GM08714 (cell line): ENCODE measurements around the gene NOD2.
A peak's percentile ranks its signal among the peaks of the same experiment; 100 is the strongest.

Source experiments
- H3K4me3 ChIP-seq: fragments of 200-500 bp; sonication (Bioruptor generic); 2 replicates; pipeline ENCODE4 v1.5.1; 2014; ENCODE audit warnings: mild to moderate bottlenecking, low read length, inconsistent platforms
- ZNF274 ChIP-seq: IDR thresholded peaks from 2 replicates; pipeline ENCODE4 v1.6.1; 2012; ENCODE audit warnings: mild to moderate bottlenecking, low read depth, low read length

The NOD2 gene

GRCh38 chr16:50724306-50724705 lies 30.9 kb downstream of the NOD2 start:
- no peak overlapping the region for H3K4me3 ChIP-seq
- no peak for TF ChIP-seq ZNF274

DNA sequence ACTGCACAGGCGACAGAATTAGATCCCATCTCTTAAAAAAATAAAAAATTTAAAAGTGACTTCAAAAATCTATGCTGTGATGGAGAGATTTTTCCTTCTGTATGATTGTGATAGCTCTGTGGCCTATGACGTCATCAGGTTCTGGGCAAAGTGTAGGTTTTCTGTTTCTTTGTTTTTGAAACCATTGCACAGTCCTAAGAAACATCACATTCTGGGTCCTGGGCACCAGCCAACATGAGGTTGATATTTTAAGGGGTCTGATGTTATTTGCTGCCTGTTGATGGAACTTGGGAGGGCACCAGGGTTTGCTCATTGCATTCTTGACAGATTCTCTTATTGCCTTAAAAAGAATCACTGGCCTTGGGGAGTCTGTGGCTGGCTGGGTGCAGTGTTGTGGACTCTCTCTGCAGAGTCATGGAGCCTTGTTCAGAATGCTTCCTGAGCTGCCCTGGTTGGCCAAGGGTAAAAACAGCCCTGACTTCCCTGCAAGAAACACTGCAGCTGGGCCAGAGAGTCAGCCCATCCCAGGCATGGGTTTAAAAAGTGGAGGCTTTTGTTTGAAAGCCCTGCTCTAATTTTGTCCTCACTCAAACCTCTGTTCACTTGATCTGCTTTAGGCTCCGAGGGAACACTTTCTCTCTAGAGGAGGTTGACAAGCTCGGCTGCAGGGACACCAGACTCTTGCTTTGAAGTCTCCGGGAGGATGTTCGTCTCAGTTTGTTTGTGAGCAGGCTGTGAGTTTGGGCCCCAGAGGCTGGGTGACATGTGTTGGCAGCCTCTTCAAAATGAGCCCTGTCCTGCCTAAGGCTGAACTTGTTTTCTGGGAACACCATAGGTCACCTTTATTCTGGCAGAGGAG lies 38.0 kb downstream of the NOD2 start:
- TF ChIP-seq ZNF274 = no peak
- no peak overlapping the region for H3K4me3 ChIP-seq

DNA sequence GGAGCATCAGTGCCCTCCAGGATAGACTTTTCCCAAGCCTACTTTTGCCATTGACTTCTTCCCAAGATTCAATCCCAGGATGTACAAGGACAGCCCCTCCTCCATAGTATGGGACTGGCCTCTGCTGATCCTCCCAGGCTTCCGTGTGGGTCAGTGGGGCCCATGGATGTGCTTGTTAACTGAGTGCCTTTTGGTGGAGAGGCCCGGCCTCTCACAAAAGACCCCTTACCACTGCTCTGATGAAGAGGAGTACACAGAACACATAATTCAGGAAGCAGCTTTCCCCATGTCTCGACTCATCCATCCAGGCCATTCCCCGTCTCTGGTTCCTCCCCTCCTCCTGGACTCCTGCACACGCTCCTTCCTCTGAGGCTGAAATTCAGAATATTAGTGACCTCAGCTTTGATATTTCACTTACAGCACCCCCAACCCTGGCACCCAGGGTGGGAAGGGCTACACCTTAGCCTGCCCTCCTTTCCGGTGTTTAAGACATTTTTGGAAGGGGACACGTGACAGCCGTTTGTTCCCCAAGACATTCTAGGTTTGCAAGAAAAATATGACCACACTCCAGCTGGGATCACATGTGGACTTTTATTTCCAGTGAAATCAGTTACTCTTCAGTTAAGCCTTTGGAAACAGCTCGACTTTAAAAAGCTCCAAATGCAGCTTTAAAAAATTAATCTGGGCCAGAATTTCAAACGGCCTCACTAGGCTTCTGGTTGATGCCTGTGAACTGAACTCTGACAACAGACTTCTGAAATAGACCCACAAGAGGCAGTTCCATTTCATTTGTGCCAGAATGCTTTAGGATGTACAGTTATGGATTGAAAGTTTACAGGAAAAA lies 38.8 kb downstream of the NOD2 start:
- TF ChIP-seq ZNF274 = no peak
- no peak overlapping the region for H3K4me3 ChIP-seq

DNA sequence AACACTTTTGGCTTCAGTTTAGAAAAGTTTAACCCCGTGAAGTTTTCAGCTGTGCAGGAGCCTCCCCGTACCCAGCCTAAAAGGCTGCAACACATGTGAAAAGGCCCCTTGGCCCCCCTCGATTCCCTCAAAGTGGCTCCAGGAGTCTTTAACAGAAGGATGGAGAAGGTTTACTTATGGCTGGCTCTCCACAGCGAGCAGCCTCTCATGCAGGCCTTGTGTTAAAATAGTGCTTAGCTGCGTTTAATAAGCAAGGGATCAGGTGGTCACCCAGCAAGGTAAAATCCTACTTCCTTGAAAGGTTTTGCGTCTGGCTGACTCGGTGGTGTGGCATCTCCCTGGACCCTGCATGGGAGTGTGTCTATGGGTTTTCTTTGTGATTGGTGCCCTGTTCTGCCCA lies 40.1 kb downstream of the NOD2 start:
- no peak for TF ChIP-seq ZNF274
- no peak overlapping the region for H3K4me3 ChIP-seq

DNA sequence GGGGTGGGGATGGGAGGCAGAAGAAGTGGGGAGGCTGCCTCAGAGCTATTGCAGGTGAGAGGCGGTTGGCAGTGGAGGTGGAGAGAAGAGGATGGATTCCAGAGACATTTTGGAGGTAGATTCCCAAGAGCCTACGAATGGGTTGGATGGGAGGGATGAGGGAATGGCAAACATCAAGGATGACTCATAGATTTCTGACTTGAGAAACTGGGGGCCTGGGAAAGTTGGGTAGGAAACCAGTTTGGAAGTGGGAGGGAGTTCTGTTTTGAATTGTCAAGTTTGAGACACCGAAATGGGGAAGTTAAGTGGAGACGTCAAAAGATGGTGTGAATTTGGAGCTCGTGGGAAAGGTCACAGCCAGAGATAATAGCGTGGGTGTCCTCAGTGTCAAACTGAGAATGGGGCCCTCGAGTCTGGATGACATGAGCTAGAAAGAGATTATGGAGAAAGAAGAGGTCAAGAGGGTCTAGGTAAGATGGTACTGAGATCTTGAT lies 42.3 kb downstream of the NOD2 start:
- no peak for TF ChIP-seq ZNF274
- H3K4me3 ChIP-seq = no peak overlapping the region

- TF ChIP-seq ZNF274 = no peak
- no peak overlapping the region for H3K4me3 ChIP-seq
These were observed 43.0 kb downstream of the NOD2 start for GRCh38 chr16:50736448-50736847.

DNA sequence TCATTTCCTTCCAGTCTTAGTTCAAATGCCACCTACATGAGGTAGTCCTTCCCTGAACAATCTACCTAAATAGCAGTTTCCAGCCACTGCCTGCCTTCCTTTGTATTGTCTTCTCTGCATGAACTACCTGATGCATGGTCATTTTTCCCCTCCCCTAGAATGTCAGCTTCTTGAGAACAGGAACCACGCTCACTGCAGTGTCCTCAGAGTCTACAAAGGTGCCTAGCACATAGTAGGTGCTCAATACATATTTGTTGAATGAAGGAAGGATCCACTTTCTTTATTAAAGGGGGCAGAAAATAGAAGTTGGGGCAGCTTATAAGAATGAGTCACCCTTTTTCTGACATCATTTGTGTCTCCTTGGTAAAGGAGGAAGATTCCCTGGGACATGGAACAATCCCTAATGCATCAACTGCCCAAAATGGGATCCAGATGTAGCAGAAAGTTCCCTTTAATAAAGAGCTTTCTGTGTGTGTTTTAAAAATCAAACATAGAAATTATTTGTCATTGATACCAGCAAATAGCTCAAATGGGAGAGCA lies 44.1 kb downstream of the NOD2 start:
- H3K4me3 ChIP-seq = no peak overlapping the region
- TF ChIP-seq ZNF274 = no peak

GRCh38 chr16:50739031-50739430 lies 45.6 kb downstream of the NOD2 start:
- no peak for TF ChIP-seq ZNF274
- H3K4me3 ChIP-seq = no peak overlapping the region

GRCh38 chr16:50740736-50741135 lies 47.3 kb downstream of the NOD2 start:
- no peak overlapping the region; the same call in 1 of the 2 replicates for H3K4me3 ChIP-seq
- no peak for TF ChIP-seq ZNF274

DNA sequence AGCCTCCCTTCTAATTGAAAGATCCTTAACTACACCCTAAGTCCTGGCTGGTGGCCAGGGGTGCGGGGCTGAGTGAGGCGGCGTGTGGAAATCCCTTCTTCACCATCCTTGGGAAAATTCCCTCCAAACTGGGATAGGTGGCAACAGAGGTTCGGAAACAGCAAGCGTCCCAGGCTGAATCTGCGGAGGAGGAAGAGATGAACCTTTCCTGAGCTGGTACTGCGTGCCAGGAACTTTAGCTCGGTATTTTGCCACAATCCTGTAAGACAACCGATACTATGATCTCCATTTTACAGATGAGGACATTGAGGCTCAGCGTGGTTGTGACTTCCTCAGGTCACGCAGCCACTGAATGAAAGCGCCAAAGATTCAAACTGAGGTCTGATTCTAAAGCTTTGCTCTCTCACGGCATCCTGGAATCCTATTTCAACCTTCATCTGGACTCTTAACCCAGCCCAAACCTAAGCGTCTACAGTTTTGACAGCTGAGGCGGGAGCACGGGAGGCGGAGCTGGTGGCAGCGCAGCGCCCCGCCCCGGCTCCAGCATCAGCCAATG lies 47.9 kb downstream of the NOD2 start:
- TF ChIP-seq ZNF274 = no peak
- peak overlapping the region; percentile 59; the same call in 1 of the 2 replicates for H3K4me3 ChIP-seq

- TF ChIP-seq ZNF274 = no peak
- peak within 1 kb of the TSS; percentile 72 for H3K4me3 ChIP-seq
These were observed 48.6 kb downstream of the NOD2 start, which contains the start of gene CYLD for GRCh38 chr16:50741781-50742575. TSS of gene CYLD (plus strand) at chr16:50742086. CDS start at chr16:50749699, 7,613 bp downstream.

DNA sequence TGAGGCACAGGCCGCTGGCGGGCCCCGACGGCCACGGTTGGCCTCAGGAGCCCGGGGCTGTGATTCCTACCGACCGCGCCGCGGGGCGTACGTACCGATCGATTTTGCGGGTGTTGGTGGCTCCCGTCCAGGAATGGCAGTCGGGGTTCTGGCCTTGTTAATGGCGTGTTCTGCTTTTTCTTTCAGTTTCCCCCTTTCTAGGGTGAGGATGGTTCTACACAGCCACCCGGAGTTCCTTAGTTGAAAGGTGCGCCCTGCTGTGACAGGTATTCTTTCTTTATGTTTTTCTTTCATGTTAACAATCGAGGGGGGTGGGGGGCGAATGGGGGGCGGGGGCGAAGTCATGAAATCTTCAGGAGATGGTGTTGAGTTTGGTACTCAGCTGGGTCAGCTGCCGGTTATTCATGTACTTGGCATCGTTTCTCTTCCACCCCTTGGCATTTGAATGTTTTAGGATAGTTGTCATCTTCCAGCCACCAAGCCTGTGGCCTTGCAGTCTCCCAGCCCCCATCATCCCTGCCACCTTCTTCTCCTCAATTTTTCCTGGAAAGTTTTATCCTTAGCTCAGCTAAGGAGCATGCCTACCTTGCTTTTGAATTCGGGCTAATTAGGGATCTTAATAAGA lies 49.3 kb downstream of the NOD2 start:
- no peak for TF ChIP-seq ZNF274

More for the DNA sequence above, 49.3 kb downstream of the NOD2 start:
- H3K4me3 ChIP-seq = peak overlapping the region; percentile 72
